Thoracic aorta (tissue), 2 donors: ENCODE data around the gene USP51. TPM values are rescaled to one million over a fixed set of nuclear protein-coding genes. Genes with fewer than 3 reads are reported as not detected.
A peak's percentile ranks its signal among the peaks of the same experiment; 100 is the strongest.
"Not testable (repeated sequence)": the region's sequence is repeated elsewhere in the genome, so short reads cannot be mapped to it uniquely, and the experiment has no call there.

Source experiments
- ATAC-seq: fragments of 150-250 bp; one replicate; pipeline ENCODE4 v1.8.0; 2017; ENCODE audit warnings: low read depth; ENCODE audit not compliant: insufficient number of reproducible peaks, low FRiP score
- DNase-seq: peaks from one replicate; pipeline ENCODE4 v3.0.0-alpha.2; 2020; ENCODE audit warnings: low spot score
- H3K27ac ChIP-seq, 2 donors: fragments of 200-600 bp; sonication (generic); 1 replicate in 1 of 2; 2 replicates in 1 of 2; pipeline ENCODE4 v1.5.1; 2016; ENCODE audit warnings: mild to moderate bottlenecking in 2 of 2, moderate library complexity in 2 of 2
- H3K27me3 ChIP-seq: fragments of 200-600 bp; sonication (generic); replicated peaks from 2 replicates; pipeline ENCODE4 v1.6.0; 2016; ENCODE audit warnings: mild to moderate bottlenecking; ENCODE audit not compliant: insufficient read depth
- H3K36me3 ChIP-seq: fragments of 200-600 bp; sonication (generic); one replicate; pipeline ENCODE4 v1.5.1; 2016
- H3K4me1 ChIP-seq, 2 donors: fragments of 200-600 bp; sonication (generic); 1 replicate in 1 of 2; 2 replicates in 1 of 2; pipeline versions ENCODE4 v1.5.1 to v1.6.0; 2016; ENCODE audit warnings: low read depth in 2 of 2, mild to moderate bottlenecking in 1 of 2; ENCODE audit not compliant: control insufficient read depth in 1 of 2
- H3K4me3 ChIP-seq: fragments of 200-600 bp; sonication (generic); 2 replicates; pipeline ENCODE4 v1.5.1; 2016; ENCODE audit warnings: mild to moderate bottlenecking
- H3K9me3 ChIP-seq: fragments of 200-600 bp; sonication (generic); 2 replicates; pipeline ENCODE4 v1.5.1; 2016
- CTCF ChIP-seq: fragments of 200-600 bp; sonication (generic); IDR thresholded peaks from one replicate; pipeline ENCODE4 v1.5.1; 2019; ENCODE audit warnings: antibody characterized with exemption
- total RNA-seq, 2 donors: library from RNA; depleted of rRNA; stranded (reverse); fragments of >200 nt; gene quantifications; one replicate each; pipeline versions ENCODE4 v1.1.0 to v1.2.3, GENCODE V29; 2016

The USP51 gene
- total RNA-seq, 2 donors from 2014 or later: 2.6 to 7.0 TPM

DNA sequence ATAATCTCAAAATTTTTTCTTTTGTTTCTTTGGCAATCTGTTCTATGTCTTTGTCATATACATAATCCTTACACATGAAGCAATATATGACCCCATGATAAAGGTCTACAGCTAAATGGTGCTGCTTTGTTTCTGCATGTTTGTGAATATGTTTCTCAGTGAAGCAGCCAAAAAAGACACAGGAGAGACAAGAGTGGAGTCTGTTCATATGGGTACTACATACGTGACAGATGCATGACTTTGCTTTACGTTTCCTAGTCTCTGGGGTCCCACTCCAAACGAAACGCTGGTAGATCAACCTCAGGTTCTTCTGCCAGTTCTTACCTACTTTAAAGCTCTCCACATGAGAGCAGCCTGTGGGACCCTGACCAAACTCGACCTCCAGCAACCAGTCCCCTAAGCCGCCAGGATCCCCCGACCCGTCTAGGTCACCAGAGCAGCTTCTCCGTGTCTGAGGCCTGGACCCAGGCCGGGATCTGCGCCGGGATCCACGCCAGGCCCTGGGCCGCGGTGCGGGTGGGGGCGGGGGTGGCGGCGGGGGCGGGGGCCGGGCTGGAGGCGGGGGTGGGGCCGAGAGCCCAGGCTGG lies 1.5 kb downstream of the USP51 start:
- peak overlapping the region in 1 of 2 donors; percentile 92 for H3K27ac ChIP-seq
- DNase-seq: no peak
- peak overlapping the region; percentile 80 for H3K4me3 ChIP-seq
- no peaks in the 10 kb centered on the region for H3K9me3 ChIP-seq
- H3K4me1 ChIP-seq: no peaks in the 10 kb centered on the region
- no peak for TF ChIP-seq CTCF
- ATAC-seq: no peak
- H3K27me3 ChIP-seq: no peaks in the 10 kb centered on the region
- no peaks in the 10 kb centered on the region for H3K36me3 ChIP-seq

GRCh38 chrX:55487143-55487542 lies 2.5 kb downstream of the USP51 start:
- no peak for TF ChIP-seq CTCF
- no peaks in the 10 kb centered on the region for H3K4me1 ChIP-seq
- DNase-seq: no peak
- no peaks in the 10 kb centered on the region for H3K36me3 ChIP-seq
- H3K9me3 ChIP-seq: no peaks in the 10 kb centered on the region
- no peaks in the 10 kb centered on the region for H3K27me3 ChIP-seq
- no peak overlapping the region for H3K27ac ChIP-seq
- no peak for ATAC-seq
- H3K4me3 ChIP-seq: no peak overlapping the region

- TF ChIP-seq CTCF: no peak
- Histone ChIP-seq H3K36me3 (no peaks in the 10 kb centered on the region), H3K4me3 (no peak overlapping the region), H3K4me1 (no peaks in the 10 kb centered on the region), H3K27me3 (no peaks in the 10 kb centered on the region), H3K9me3 (no peaks in the 10 kb centered on the region), H3K27ac (no peak overlapping the region)
- no peak for ATAC-seq
- DNase-seq: no peak
Measured at GRCh38 chrX:55486736-55487135, 2.9 kb downstream of the USP51 start.

DNA sequence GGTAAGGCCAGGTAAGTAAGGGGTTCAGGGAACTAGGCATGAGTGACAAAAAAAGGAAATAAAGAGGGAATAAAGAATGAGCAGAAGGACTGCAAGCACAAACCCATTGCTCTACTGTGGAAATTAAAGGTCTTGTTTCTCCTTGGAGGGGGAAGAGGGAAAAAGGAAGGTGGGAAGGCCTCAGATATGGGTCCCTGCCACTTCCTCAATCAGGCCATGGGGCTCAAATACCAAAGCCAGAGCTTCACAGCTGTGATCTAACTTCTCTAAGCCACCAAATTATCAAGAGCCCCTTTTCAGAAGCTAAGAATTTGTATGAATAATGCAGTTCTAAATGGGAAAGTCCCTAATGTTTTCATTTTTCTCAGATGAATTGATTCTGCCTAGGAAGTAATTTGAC lies 4.7 kb downstream of the USP51 start:
- no peak for DNase-seq
- no peaks in the 10 kb centered on the region for H3K27me3 ChIP-seq
- H3K36me3 ChIP-seq: no peaks in the 10 kb centered on the region
- H3K4me1 ChIP-seq: no peaks in the 10 kb centered on the region
- TF ChIP-seq CTCF: no peak
- ATAC-seq: no peak
- no peak overlapping the region for H3K4me3 ChIP-seq
- no peak overlapping the region for H3K27ac ChIP-seq
- no peaks in the 10 kb centered on the region for H3K9me3 ChIP-seq

GRCh38 chrX:55480390-55481062 lies 9.1 kb downstream of the USP51 start:
- no peaks in the 10 kb centered on the region for H3K27me3 ChIP-seq
- H3K4me1 ChIP-seq: no peaks in the 10 kb centered on the region
- DNase-seq: no peak
- H3K9me3 ChIP-seq: no peaks in the 10 kb centered on the region
- no peak overlapping the region for H3K4me3 ChIP-seq
- H3K36me3 ChIP-seq: no peaks in the 10 kb centered on the region
- ATAC-seq: no peak
- TF ChIP-seq CTCF: no peak
- no peak overlapping the region for H3K27ac ChIP-seq

DNA sequence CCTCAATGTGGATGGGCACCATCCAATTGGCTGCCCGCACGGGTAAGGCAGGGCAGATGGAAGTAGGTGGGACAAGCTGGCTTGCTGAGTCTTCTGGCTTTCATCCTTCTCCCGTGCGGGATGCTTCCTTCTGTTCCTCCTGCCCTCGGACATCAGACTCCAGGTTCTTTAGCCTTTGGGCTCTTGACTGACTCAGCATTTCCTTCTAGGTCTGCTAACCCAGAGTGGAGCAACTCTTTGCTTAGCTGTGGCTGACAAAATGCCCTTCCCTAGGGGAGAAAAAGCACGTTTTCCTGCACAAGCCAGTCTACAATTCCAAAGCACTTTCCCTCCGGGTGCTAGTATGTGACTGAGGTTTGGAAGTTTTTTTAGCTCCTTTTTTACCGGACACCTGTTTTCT lies 9.7 kb downstream of the USP51 start:
- not testable (repeated sequence) for H3K4me3 ChIP-seq, ATAC-seq, H3K36me3 ChIP-seq, H3K27me3 ChIP-seq, DNase-seq, H3K27ac ChIP-seq, H3K9me3 ChIP-seq, H3K4me1 ChIP-seq

DNA sequence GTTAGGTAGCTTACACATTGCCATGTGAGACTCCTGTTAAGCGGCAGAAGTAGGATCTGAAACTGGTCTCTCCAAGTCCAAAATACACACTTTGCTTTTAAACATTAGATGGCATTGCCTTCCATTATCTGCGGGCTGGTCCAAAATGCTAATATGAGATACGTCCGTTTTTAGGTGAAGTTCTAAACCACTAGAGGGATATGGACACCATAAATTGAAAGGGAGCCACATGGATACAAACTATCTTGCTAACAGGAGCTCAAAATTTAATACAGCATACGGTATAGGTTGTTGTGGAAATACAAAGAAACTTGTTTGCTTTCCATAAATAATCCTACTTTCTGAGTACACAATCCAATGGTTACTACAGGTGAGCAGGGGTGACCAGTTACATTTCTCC lies 23.9 kb downstream of the USP51 start:
- not testable (repeated sequence) for H3K4me1 ChIP-seq, H3K27ac ChIP-seq, ATAC-seq, H3K4me3 ChIP-seq, H3K9me3 ChIP-seq, DNase-seq, H3K27me3 ChIP-seq, H3K36me3 ChIP-seq

- H3K36me3 ChIP-seq, H3K27me3 ChIP-seq, H3K4me1 ChIP-seq, DNase-seq, H3K27ac ChIP-seq, H3K9me3 ChIP-seq, ATAC-seq, H3K4me3 ChIP-seq: not testable (repeated sequence)
Measured at GRCh38 chrX:55465108-55465507, 24.5 kb downstream of the USP51 start.
